Breast epithelium (tissue), 4 donors: ENCODE results near the gene TUB. TPM values are rescaled to one million over a fixed set of nuclear protein-coding genes. Genes with fewer than 3 reads are reported as not detected.

Experiments used
- DNase-seq, 2 donors: peaks; one replicate each; pipeline ENCODE4 v3.0.0-alpha.2; 2019; ENCODE audit warnings: low spot score in 2 of 2
- H3K27ac ChIP-seq, 2 donors: fragments of 200-600 bp; sonication (generic) in 1 of 2; one replicate each; pipeline ENCODE4 v1.5.1; 2016 to 2019; ENCODE audit warnings: mild to moderate bottlenecking in 1 of 2
- H3K27me3 ChIP-seq, 2 donors: fragments of 200-600 bp; sonication (generic) in 1 of 2; one replicate each; pipeline versions ENCODE4 v1.5.1 to v1.6.0; 2017 to 2019; ENCODE audit warnings: control low read depth in 1 of 2, mild to moderate bottlenecking in 1 of 2
- H3K36me3 ChIP-seq: fragments of 200-600 bp; one replicate; pipeline ENCODE4 v1.5.1; 2019
- H3K4me1 ChIP-seq, 2 donors: fragments of 200-600 bp; sonication (generic); one replicate each; pipeline ENCODE4 v1.5.1; 2016 to 2019; ENCODE audit warnings: control low read depth in 1 of 2
- H3K4me3 ChIP-seq, 3 donors: fragments of 200-600 bp; sonication (generic); 1 replicate in 2 of 3; 2 replicates in 1 of 3; pipeline ENCODE4 v1.5.1; 2016 to 2019; ENCODE audit warnings: mild to moderate bottlenecking in 3 of 3, moderate library complexity in 2 of 3
- H3K9me3 ChIP-seq, 2 donors: fragments of 200-600 bp; sonication (generic) in 1 of 2; one replicate each; pipeline ENCODE4 v1.5.1; 2016 to 2019; ENCODE audit warnings: control low read depth in 1 of 2
- CTCF ChIP-seq, 3 donors: fragments of 450-650 bp; IDR thresholded peaks; one replicate each; pipeline ENCODE4 v1.5.1; 2016 to 2017; ENCODE audit warnings: antibody characterized with exemption in 3 of 3, mild to moderate bottlenecking in 3 of 3, moderate library complexity in 3 of 3
- POLR2A ChIP-seq: fragments of 450-650 bp; IDR thresholded peaks from one replicate; pipeline ENCODE4 v1.6.1; 2016; ENCODE audit warnings: antibody characterized with exemption, mild to moderate bottlenecking, moderate library complexity
- POLR2AphosphoS5 ChIP-seq, 3 donors: sonication (generic); formaldehyde crosslinking; IDR thresholded peaks; one replicate each; pipeline ENCODE4 v1.6.1; 2017; ENCODE audit warnings: antibody characterized with exemption in 3 of 3
- intact Hi-C: fragments of 100-400 bp; cut with DNase I; formaldehyde crosslinking; loops from one replicate; pipeline ENCODE4 v1.15.1; 2023; ENCODE audit warnings: low total_unique reads
- total RNA-seq, 3 donors: library from RNA; depleted of rRNA; stranded (reverse); fragments of >200 nt; gene quantifications; one replicate each; pipeline ENCODE4 v1.1.0, GENCODE V29; 2016

TUB gene
- total RNA-seq, 3 donors from 2014 or later = 6.3 to 17.7 (median 11.2) TPM

GRCh38 chr11:8087756-8088155, 6.7 kb downstream of the TUB start:
- Histone ChIP-seq H3K4me3 (no peak overlapping the region), H3K36me3 (no peaks in the 10 kb centered on the region), H3K4me1 (no peaks in the 10 kb centered on the region), H3K9me3 (no peaks in the 10 kb centered on the region), H3K27me3 (no peaks in the 10 kb centered on the region), H3K27ac (no peak overlapping the region)
- no peak for DNase-seq
- TF ChIP-seq POLR2AphosphoS5 (IDR thresholded peaks at IDR 0.05) (no peak), CTCF (IDR thresholded peaks at IDR 0.05) (no peak), POLR2A (no peak)
- intact Hi-C loops = no loop called here

GRCh38 chr11:8089791-8090510, 8.9 kb downstream of the TUB start:
- H3K9me3 ChIP-seq = no peaks in the 10 kb centered on the region
- H3K4me3 ChIP-seq = no peak overlapping the region
- intact Hi-C loops = loop anchor here (10.0 kb wide), 1 partner anchor 55 kb away; no protein-coding TSS in a partner anchor
- no peaks in the 10 kb centered on the region for H3K36me3 ChIP-seq
- TF ChIP-seq CTCF (IDR thresholded peaks at IDR 0.05) (no peak), POLR2AphosphoS5 (IDR thresholded peaks at IDR 0.05) (no peak), POLR2A (no peak)
- no peak overlapping the region for H3K27ac ChIP-seq
- H3K4me1 ChIP-seq = no peaks in the 10 kb centered on the region
- no peaks in the 10 kb centered on the region for H3K27me3 ChIP-seq
- peak in 1 of 2 donors; percentile 50 for DNase-seq

GRCh38 chr11:8090756-8091155, 9.7 kb downstream of the TUB start:
- H3K27ac ChIP-seq = no peak overlapping the region
- intact Hi-C loops = loop anchor here (10.0 kb wide), 1 partner anchor 56 kb away; no protein-coding TSS in a partner anchor
- H3K4me3 ChIP-seq = no peak overlapping the region
- TF ChIP-seq POLR2AphosphoS5 (IDR thresholded peaks at IDR 0.05) (no peak), CTCF (IDR thresholded peaks at IDR 0.05) (peak in 2 of 3 donors; percentile 23 to 33), POLR2A (no peak)
- DNase-seq = peak in 1 of 2 donors; percentile 46
- no peaks in the 10 kb centered on the region for H3K27me3 ChIP-seq
- H3K4me1 ChIP-seq = no peaks in the 10 kb centered on the region
- no peaks in the 10 kb centered on the region for H3K9me3 ChIP-seq
- no peaks in the 10 kb centered on the region for H3K36me3 ChIP-seq

- no peaks in the 10 kb centered on the region for H3K27me3 ChIP-seq
- H3K4me1 ChIP-seq = no peaks in the 10 kb centered on the region
- no peaks in the 10 kb centered on the region for H3K36me3 ChIP-seq
- intact Hi-C loops = loop anchor here (10.0 kb wide), 1 partner anchor 57 kb away; no protein-coding TSS in a partner anchor
- DNase-seq = no peak
- no peaks in the 10 kb centered on the region for H3K9me3 ChIP-seq
- no peak overlapping the region for H3K27ac ChIP-seq
- TF ChIP-seq CTCF (IDR thresholded peaks at IDR 0.05) (no peak), POLR2AphosphoS5 (IDR thresholded peaks at IDR 0.05) (no peak), POLR2A (no peak)
- no peak overlapping the region for H3K4me3 ChIP-seq
Observed at GRCh38 chr11:8091721-8092120, 10.7 kb downstream of the TUB start.
